NCI-H1694 (cell line): Measurements from ENCODE around the gene CYP4F8.
"Not testable (repeated sequence)": the region's sequence is repeated elsewhere in the genome, so short reads cannot be mapped to it uniquely, and the experiment has no call there.

Experiments used
- DNase-seq: peaks from one replicate; lab custom pipeline; 2025; lab: John Stamatoyannopoulos, UW

CYP4F8 gene

GRCh38 chr19:15644816-15645215 is 29.8 kb downstream of the CYP4F8 start:
- DNase-seq: no peak

DNA sequence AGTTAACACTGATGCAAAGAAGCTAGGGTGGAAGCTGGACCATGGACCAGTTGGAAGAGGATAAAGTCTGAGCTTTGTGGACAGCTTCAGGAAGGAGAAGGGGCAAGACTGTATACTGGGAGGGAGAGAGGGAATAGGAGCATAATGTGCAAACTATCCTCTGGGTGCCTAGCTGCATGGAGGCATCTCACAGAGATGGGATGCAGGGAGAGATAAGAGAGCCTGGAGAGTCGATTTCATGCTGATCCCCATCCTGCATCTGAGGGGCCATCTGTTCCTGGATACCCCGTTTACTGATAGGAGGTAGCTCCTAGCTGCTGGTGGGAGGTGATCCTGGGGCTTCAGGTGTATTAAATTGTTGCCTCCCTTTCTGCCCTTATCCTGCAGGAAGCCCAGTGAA is 34.5 kb downstream of the CYP4F8 start:
- DNase-seq: no peak

- DNase-seq: not testable (repeated sequence)
Measured at GRCh38 chr19:15650123-15650522, 35.1 kb downstream of the CYP4F8 start.

DNA sequence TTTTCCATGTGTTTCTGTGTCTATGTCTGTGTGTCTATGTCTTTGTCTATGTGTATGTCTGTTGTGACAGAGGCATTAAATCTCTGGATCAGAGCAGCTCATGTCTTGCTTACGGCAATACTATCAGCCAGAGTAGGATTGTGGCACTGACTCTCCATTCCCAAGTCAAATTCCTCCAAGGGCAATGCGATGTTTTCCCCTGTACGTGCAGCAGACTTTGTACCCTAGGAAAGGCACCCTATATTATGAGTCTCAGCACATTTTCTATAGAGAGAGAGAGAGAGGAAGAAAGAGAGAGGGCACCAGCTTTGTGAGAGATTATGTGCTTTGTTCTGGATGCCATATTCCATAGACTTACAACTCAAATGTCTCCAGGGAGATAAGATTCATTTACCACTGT is 36.8 kb downstream of the CYP4F8 start:
- DNase-seq: no peak

- no peak for DNase-seq
Measured at GRCh38 chr19:15652559-15653278, 37.7 kb downstream of the CYP4F8 start.

DNA sequence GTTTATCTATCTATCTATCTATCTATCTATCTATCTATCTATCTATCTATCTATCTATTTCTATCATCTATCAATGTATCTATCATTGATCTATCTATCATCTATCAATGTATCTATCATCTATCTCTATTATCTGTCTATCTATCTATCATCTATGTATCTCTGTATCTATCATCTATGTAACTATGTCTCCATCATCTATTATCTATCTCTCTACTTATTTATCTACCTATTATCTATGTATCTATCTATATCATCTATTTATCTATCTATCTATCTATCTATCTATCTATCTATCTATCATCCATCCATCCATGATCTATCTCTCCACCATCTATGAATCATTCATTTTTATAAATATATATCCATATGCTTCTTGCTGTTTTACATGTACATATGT is 41.4 kb downstream of the CYP4F8 start:
- no peak for DNase-seq

DNA sequence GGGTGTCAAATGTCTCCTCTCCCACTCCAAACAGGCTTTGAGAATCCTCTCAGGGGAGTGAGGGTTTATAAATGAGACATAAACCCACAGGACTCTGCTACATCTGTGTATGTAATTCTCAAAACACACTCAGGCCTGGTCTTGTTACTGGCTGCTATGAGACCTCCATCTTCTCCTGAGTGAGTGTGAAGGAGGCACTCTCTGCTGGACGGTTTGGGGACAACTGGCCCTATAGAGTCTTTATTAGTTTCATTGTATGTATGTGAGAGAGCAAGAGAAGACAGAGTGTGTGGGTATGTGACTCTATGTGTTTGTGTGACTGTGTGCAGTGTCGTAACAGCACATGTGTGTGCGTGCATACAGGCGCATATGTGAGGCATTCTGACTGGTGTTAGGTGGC is 48.2 kb downstream of the CYP4F8 start:
- no peak for DNase-seq

DNA sequence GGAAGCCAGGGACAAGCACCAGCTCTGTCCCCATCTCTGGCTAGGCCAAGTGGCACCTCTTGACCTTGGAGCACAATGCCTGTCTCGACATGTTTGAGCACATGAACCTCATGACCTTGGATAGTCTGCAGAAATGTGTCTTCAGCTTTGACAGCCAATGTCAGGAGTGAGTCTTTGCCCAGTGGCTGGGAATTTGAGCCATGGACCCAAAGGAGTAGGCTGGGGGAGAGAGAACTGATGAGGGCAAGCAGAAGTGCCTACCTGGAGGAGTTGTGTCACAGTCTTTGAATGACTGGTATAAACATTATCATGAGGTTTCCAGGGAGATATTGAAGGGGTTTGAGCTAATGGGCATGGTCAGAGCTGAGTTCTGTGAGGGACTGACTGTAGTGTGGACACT is 51.2 kb downstream of the CYP4F8 start:
- no peak for DNase-seq

DNA sequence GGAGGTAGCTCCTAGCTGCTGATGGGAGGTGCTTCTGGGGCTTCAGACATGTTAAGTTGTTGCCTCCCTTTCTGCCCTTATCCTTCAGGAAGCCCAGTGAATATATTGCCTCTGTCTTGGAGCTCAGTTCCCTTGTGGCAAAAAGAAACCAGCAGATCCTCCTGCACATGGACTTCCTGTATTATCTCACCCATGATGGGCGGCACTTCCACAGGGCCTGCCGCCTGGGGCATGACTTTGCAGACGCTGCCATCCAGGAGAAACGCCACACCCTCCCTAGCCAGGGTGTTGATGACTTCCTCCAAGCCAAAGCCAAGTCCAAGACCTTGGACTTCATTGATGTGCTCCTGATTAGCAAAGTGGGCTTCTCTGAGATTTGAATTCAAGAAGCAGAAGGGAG is 51.9 kb downstream of the CYP4F8 start:
- no peak for DNase-seq

GRCh38 chr19:15669440-15669839 is 54.4 kb downstream of the CYP4F8 start:
- DNase-seq: no peak

DNA sequence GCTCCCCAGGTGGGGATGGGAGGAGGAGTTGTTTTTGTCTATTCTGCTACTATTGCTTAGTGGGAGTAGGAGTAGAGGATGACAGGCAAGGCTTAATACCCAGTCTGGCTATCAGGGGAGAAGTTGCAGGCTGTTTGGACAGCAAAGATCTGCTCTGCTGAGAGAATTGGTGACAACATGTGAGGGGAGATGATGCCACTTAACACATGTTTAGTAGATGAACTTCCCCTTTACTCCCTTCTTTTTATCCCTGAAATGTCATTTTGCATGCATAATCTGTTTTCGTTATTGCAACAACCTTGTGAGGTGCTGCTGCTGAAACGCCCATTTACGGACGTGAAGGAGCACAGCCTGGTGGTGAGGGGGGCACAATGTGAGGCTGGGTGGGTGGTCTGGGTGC is 54.9 kb downstream of the CYP4F8 start:
- DNase-seq: no peak

GRCh38 chr19:15671237-15671821 is 56.3 kb downstream of the CYP4F8 start:
- no peak for DNase-seq

GRCh38 chr19:15671891-15672579 is 57.0 kb downstream of the CYP4F8 start:
- no peak for DNase-seq

DNA sequence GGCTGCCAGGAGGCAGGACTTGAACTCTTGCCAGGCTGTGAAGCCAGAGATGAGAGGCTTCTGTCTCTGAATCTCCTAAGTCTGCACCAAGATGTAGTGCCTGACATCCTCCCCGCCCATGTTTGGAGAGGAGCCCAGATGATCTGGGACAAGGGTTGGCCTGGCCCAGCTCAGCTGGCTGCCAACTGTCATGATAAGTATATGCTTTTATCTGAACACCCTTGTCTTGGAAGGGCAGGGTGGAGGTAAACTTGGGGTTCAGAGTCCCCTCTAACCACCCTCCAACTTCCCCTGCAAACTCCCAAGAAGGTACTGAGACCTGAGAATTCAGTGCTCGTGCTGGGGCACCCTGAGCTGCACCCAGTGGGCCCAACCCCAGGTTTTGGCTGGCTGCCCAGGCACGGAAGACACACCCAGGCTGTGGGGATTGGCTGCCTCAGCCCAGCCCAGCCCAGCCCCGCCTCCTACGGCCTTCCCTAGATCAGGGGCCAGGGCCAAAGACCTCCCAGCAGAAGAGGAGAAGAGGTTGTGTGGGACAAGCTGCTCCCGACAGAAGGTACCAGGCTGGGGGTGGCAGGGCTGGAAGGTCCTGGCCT is 57.7 kb downstream of the CYP4F8 start, which contains the start of gene CYP4F12:
Gene CYP4F12 (plus strand): TSS at position 508 of the 596 bp plus-strand sequence. CDS start 443 bp downstream, outside the sequence.
- no peak for DNase-seq

DNA sequence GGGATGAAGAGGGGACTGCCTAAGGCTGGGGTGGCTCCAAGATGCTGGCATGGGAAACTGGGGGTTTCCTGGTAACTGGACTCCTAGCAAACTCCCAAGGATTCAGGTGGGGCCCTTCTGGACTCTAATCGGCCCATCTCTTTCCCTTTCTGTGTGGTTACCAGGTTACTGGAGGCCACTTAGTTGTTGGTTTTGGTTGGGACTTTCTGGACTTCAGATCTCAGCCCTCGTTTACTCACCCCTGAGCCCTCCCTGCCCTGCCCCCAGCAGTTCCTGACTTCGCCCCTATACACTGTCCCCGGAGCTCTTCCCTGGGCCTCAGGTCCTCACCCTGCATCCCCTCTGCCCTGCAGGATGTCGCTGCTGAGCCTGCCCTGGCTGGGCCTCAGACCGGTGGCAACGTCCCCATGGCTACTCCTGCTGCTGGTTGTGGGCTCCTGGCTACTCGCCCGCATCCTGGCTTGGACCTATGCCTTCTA is 58.2 kb downstream of the CYP4F8 start:
- no peak for DNase-seq

DNA sequence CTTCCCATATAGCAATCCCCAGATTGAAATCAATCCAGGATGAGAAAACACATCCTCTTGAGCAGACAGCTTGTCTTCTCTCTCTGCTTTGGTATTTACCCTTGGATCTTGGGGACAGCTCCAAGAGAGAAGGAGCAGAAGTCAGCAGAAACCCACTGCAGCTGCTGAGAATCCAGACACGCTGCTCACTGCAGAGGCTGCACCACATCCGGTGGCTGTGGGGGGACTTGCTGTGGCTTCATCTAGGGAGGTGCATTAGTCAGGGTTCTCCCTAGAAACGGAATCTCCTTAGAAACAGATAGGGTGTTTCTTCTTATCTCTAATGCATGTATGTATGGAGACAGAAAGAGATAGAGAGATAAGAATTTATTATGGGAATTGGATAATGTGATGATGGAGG is 60.5 kb downstream of the CYP4F8 start:
- no peak for DNase-seq

DNA sequence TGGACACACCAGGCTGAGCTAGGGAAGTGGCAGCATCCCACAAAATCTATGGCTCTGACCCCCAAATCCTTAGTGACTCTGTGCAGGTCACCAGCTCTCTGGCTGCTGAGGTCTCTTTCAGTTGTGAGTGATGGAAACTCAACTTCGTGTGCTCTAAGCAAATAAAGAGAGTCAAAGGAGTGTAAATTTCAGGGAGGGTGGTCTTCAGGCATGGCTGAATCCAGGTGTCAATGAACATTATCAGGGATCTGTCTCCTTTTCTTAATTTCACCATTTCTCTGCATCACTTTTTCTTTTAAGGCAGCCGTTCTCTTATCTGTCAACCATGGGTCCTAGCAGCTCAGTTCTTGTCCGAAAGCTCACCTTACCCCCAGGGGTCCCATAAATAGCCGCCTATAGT is 64.1 kb downstream of the CYP4F8 start:
- no peak for DNase-seq

DNA sequence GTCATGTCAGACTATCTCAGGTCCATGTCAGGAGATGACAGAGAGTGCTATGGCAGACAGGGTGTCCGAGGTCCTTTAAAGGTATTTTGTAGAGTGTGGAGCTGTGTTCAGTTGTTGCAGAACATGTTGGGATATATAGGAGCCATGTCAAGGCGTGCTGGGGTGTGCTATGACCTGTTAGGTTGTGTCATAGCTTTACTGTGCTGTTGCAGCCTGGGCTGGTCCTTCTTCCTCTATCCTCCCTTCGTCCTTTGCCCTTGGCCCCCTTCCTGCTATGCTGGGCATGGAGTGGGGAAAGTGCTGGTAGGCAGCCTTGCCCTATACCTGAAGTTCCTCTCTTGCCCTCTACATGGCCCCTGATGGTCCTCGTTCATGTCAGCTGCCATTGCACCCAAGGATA is 64.8 kb downstream of the CYP4F8 start:
- not testable (repeated sequence) for DNase-seq
